Activated naive CD8-positive, alpha-beta T cell treated with anti-CD3 and anti-CD28 coated beads, Interleukin-2, amount 50 U/mL, for 24 hours (primary cell): ENCODE data around the gene C14orf119.

Source experiments
- ATAC-seq: fragments of 150-1000 bp; cut with Tn5 transposase; one replicate; pipeline ENCODE4 v1.10.0; 2021
- DNase-seq: peaks from one replicate; pipeline ENCODE4 v3.0.0; 2021
- H3K27ac Mint-ChIP-seq: one replicate; pipeline ENCODE4 v1.8.0; 2021; ENCODE audit warnings: mild to moderate bottlenecking, mixed read lengths
- H3K27me3 Mint-ChIP-seq: one replicate; pipeline ENCODE4 v1.8.0; 2021; ENCODE audit warnings: mixed read lengths
- H3K36me3 Mint-ChIP-seq: one replicate; pipeline ENCODE4 v1.8.0; 2021; ENCODE audit warnings: low read depth, mixed read lengths
- H3K4me1 Mint-ChIP-seq: one replicate; pipeline ENCODE4 v1.8.0; 2021; ENCODE audit warnings: mixed read lengths
- H3K4me3 Mint-ChIP-seq: one replicate; pipeline ENCODE4 v1.8.0; 2021; ENCODE audit warnings: mild to moderate bottlenecking, moderate library complexity, mixed read lengths
- H3K9me3 Mint-ChIP-seq: one replicate; pipeline ENCODE4 v1.8.0; 2021; ENCODE audit warnings: mixed read lengths

C14orf119 gene

GRCh38 chr14:23095196-23096108, at the start of gene C14orf119:
Gene C14orf119 (plus strand): TSS chr14:23095505. CDS start chr14:23097659, 2,154 bp downstream.
- DNase-seq = no peak
- peaks cover 43% of the 10 kb centered on the region for H3K4me1 Mint-ChIP-seq
- H3K9me3 Mint-ChIP-seq = no peaks in the 10 kb centered on the region
- H3K4me3 Mint-ChIP-seq = no peak within 1 kb of the TSS
- H3K27me3 Mint-ChIP-seq = no peaks in the 10 kb centered on the region
- peaks cover 42% of the 10 kb centered on the region for H3K36me3 Mint-ChIP-seq
- peak; percentile 95 for ATAC-seq
- H3K27ac Mint-ChIP-seq = no peak within 1 kb of the TSS

GRCh38 chr14:23047034-23047634, 48.2 kb upstream of the C14orf119 start:
- Mint-ChIP-seq H3K36me3 (no peaks in the 10 kb centered on the region), H3K27me3 (no peaks in the 10 kb centered on the region)

GRCh38 chr14:23047751-23048693, 47.3 kb upstream of the C14orf119 start:
- no peaks in the 10 kb centered on the region for H3K36me3 Mint-ChIP-seq

More at GRCh38 chr14:23047034-23047634, 48.2 kb upstream of the C14orf119 start:
- no peak for DNase-seq
- Mint-ChIP-seq H3K4me1 (no peaks in the 10 kb centered on the region), H3K27ac (no peak overlapping the region), H3K4me3 (no peak overlapping the region), H3K9me3 (no peaks in the 10 kb centered on the region)
- no peak for ATAC-seq

GRCh38 chr14:23049011-23049410, 46.3 kb upstream of the C14orf119 start:
- Mint-ChIP-seq H3K27ac (no peak overlapping the region), H3K27me3 (no peaks in the 10 kb centered on the region), H3K36me3 (no peaks in the 10 kb centered on the region), H3K9me3 (no peaks in the 10 kb centered on the region), H3K4me1 (no peaks in the 10 kb centered on the region), H3K4me3 (no peak overlapping the region)
- DNase-seq = no peak
- ATAC-seq = no peak

More at GRCh38 chr14:23047751-23048693, 47.3 kb upstream of the C14orf119 start:
- no peaks in the 10 kb centered on the region for H3K9me3 Mint-ChIP-seq
- H3K27me3 Mint-ChIP-seq = no peaks in the 10 kb centered on the region
- no peak overlapping the region for H3K4me3 Mint-ChIP-seq
- no peak overlapping the region for H3K27ac Mint-ChIP-seq
- no peak for ATAC-seq
- no peaks in the 10 kb centered on the region for H3K4me1 Mint-ChIP-seq
- no peak for DNase-seq

- no peak for ATAC-seq
- DNase-seq = no peak
- Mint-ChIP-seq H3K27me3 (peaks cover 3% of the 10 kb centered on the region), H3K27ac (no peak overlapping the region), H3K4me3 (no peak overlapping the region), H3K9me3 (no peaks in the 10 kb centered on the region), H3K4me1 (peaks cover 7% of the 10 kb centered on the region), H3K36me3 (no peaks in the 10 kb centered on the region)
Observed at GRCh38 chr14:23051141-23052057, 43.9 kb upstream of the C14orf119 start.

GRCh38 chr14:23052182-23052623, 43.1 kb upstream of the C14orf119 start:
- peaks cover 8% of the 10 kb centered on the region for H3K27me3 Mint-ChIP-seq
- no peak overlapping the region for H3K27ac Mint-ChIP-seq
- peaks cover 12% of the 10 kb centered on the region for H3K4me1 Mint-ChIP-seq
- DNase-seq = no peak
- no peak overlapping the region for H3K4me3 Mint-ChIP-seq
- ATAC-seq = no peak
- H3K9me3 Mint-ChIP-seq = no peaks in the 10 kb centered on the region
- no peaks in the 10 kb centered on the region for H3K36me3 Mint-ChIP-seq

- peaks cover 8% of the 10 kb centered on the region for H3K27me3 Mint-ChIP-seq
- no peak for ATAC-seq
- no peaks in the 10 kb centered on the region for H3K9me3 Mint-ChIP-seq
- no peak overlapping the region for H3K27ac Mint-ChIP-seq
- no peaks in the 10 kb centered on the region for H3K36me3 Mint-ChIP-seq
- no peak for DNase-seq
- peaks cover 12% of the 10 kb centered on the region for H3K4me1 Mint-ChIP-seq
- H3K4me3 Mint-ChIP-seq = no peak overlapping the region
Observed at GRCh38 chr14:23052671-23053070, 42.6 kb upstream of the C14orf119 start.

GRCh38 chr14:23053426-23053825, 41.9 kb upstream of the C14orf119 start:
- no peaks in the 10 kb centered on the region for H3K9me3 Mint-ChIP-seq
- no peak for DNase-seq
- H3K4me3 Mint-ChIP-seq = no peak overlapping the region
- no peak overlapping the region for H3K27ac Mint-ChIP-seq
- H3K36me3 Mint-ChIP-seq = peaks cover 2% of the 10 kb centered on the region
- H3K27me3 Mint-ChIP-seq = peaks cover 8% of the 10 kb centered on the region
- ATAC-seq = no peak
- H3K4me1 Mint-ChIP-seq = peaks cover 17% of the 10 kb centered on the region

- ATAC-seq (no peak), DNase-seq (peak; percentile 52)
- no peaks in the 10 kb centered on the region for H3K9me3 Mint-ChIP-seq
- peaks cover 4% of the 10 kb centered on the region for H3K36me3 Mint-ChIP-seq
- H3K4me1 Mint-ChIP-seq = peaks cover 17% of the 10 kb centered on the region
- H3K27ac Mint-ChIP-seq = no peak overlapping the region
- peaks cover 8% of the 10 kb centered on the region for H3K27me3 Mint-ChIP-seq
- H3K4me3 Mint-ChIP-seq = no peak overlapping the region
Observed at GRCh38 chr14:23054000-23054811, 41.1 kb upstream of the C14orf119 start.

GRCh38 chr14:23055147-23055550, 40.2 kb upstream of the C14orf119 start:
- peaks cover 9% of the 10 kb centered on the region for H3K36me3 Mint-ChIP-seq
- H3K27ac Mint-ChIP-seq = no peak overlapping the region
- no peak for ATAC-seq

GRCh38 chr14:23055621-23056144, 39.6 kb upstream of the C14orf119 start:
- DNase-seq (no peak), ATAC-seq (no peak)
- H3K4me3 Mint-ChIP-seq = peak overlapping the region; percentile 78
- H3K4me1 Mint-ChIP-seq = peaks cover 17% of the 10 kb centered on the region
- H3K9me3 Mint-ChIP-seq = no peaks in the 10 kb centered on the region
- H3K27me3 Mint-ChIP-seq = peaks cover 8% of the 10 kb centered on the region
- no peak overlapping the region for H3K27ac Mint-ChIP-seq
- peaks cover 14% of the 10 kb centered on the region for H3K36me3 Mint-ChIP-seq

More at GRCh38 chr14:23055147-23055550, 40.2 kb upstream of the C14orf119 start:
- no peak for DNase-seq
- Mint-ChIP-seq H3K9me3 (no peaks in the 10 kb centered on the region), H3K4me3 (no peak overlapping the region), H3K27me3 (peaks cover 8% of the 10 kb centered on the region), H3K4me1 (peaks cover 17% of the 10 kb centered on the region)

GRCh38 chr14:23056145-23056955, 39.0 kb upstream of the C14orf119 start:
- peak overlapping the region; percentile 76 for H3K27ac Mint-ChIP-seq
- peak; percentile 72 for ATAC-seq

More at GRCh38 chr14:23056145-23056955, 39.0 kb upstream of the C14orf119 start:
- H3K4me3 Mint-ChIP-seq = peak overlapping the region; percentile 78
- peaks cover 17% of the 10 kb centered on the region for H3K4me1 Mint-ChIP-seq
- no peaks in the 10 kb centered on the region for H3K9me3 Mint-ChIP-seq
- H3K27me3 Mint-ChIP-seq = peaks cover 8% of the 10 kb centered on the region
- peak; percentile 75 for DNase-seq
- H3K36me3 Mint-ChIP-seq = peaks cover 18% of the 10 kb centered on the region
